SKM-1 treated with dmso at 0.1 percent for 144 hours (cell line): ENCODE measurements around the gene ERG.

ENCODE experiments used
- DNase-seq: peaks from one replicate; lab custom pipeline; 2025; ENCODE audit not compliant: unreplicated experiment; lab: John Stamatoyannopoulos, UW

Gene ERG

GRCh38 chr21:38500073-38500472 is 1.8 kb upstream of the ERG start:
- DNase-seq: no peak

- DNase-seq: no peak
Measured at GRCh38 chr21:38499296-38499695, 1.0 kb upstream of the ERG start.

- no peak for DNase-seq
Measured at GRCh38 chr21:38496224-38496623, 2.1 kb downstream of the ERG start.

GRCh38 chr21:38495696-38496095 is 2.6 kb downstream of the ERG start:
- DNase-seq: no peak

- DNase-seq: no peak
Measured at GRCh38 chr21:38495242-38495641, 3.0 kb downstream of the ERG start.

GRCh38 chr21:38494703-38495102 is 3.6 kb downstream of the ERG start:
- no peak for DNase-seq

- DNase-seq: no peak
Measured at GRCh38 chr21:38494251-38494642, 4.0 kb downstream of the ERG start.

GRCh38 chr21:38493549-38494250 is 4.6 kb downstream of the ERG start:
- no peak for DNase-seq

- no peak for DNase-seq
Measured at GRCh38 chr21:38492007-38492406, 6.3 kb downstream of the ERG start.

- DNase-seq: no peak
Measured at GRCh38 chr21:38491536-38491935, 6.7 kb downstream of the ERG start.

GRCh38 chr21:38490411-38491020 is 7.8 kb downstream of the ERG start:
- peak; percentile 20 for DNase-seq

- DNase-seq: no peak
Measured at GRCh38 chr21:38489729-38490128, 8.5 kb downstream of the ERG start.

GRCh38 chr21:38489271-38489652 is 9.0 kb downstream of the ERG start:
- DNase-seq: no peak

- DNase-seq: no peak
Measured at GRCh38 chr21:38488640-38489270, 9.5 kb downstream of the ERG start.

- no peak for DNase-seq
Measured at GRCh38 chr21:38487901-38488639, 10.2 kb downstream of the ERG start.

GRCh38 chr21:38486706-38487105 is 11.6 kb downstream of the ERG start:
- DNase-seq: peak; percentile 48

GRCh38 chr21:38486221-38486620 is 12.1 kb downstream of the ERG start:
- DNase-seq: no peak

- no peak for DNase-seq
Measured at GRCh38 chr21:38479641-38480525, 18.4 kb downstream of the ERG start.

GRCh38 chr21:38478782-38479181 is 19.5 kb downstream of the ERG start:
- DNase-seq: no peak

- peak; percentile 26 for DNase-seq
Measured at GRCh38 chr21:38477226-38477625, 21.1 kb downstream of the ERG start.

- peak; percentile 75 for DNase-seq
Measured at GRCh38 chr21:38476385-38476784, 21.9 kb downstream of the ERG start.
